ENCODE data around the gene POU3F3.

The POU3F3 gene

GRCh38 chr2:104860451-104860790 is 6.5 kb downstream of the POU3F3 start:
- no peak for DNase-seq (ENCODE audit: low read depth in 4 of 4, low spot score in 1 of 4)

GRCh38 chr2:104861351-104862057 is 7.6 kb downstream of the POU3F3 start:
- DNase-seq (ENCODE audit: low read depth in 4 of 4, low spot score in 1 of 4) = no peak

GRCh38 chr2:104862058-104862941 is 8.4 kb downstream of the POU3F3 start:
- no peak for DNase-seq (ENCODE audit: low read depth in 4 of 4, low spot score in 1 of 4)

- DNase-seq (ENCODE audit: low read depth in 4 of 4, low spot score in 1 of 4) = no peak
These were observed 9.2 kb downstream of the POU3F3 start for GRCh38 chr2:104863146-104863467.

- DNase-seq (ENCODE audit: low read depth in 4 of 4, low spot score in 1 of 4) = no peak
These were observed 9.8 kb downstream of the POU3F3 start for GRCh38 chr2:104863468-104864279.

GRCh38 chr2:104864280-104865095 is 10.6 kb downstream of the POU3F3 start:
- no peak for DNase-seq (ENCODE audit: low read depth in 4 of 4, low spot score in 1 of 4)

- no peak for DNase-seq (ENCODE audit: low read depth in 4 of 4, low spot score in 1 of 4)
These were observed 11.2 kb downstream of the POU3F3 start for GRCh38 chr2:104865096-104865470.

GRCh38 chr2:104866122-104866864 is 12.4 kb downstream of the POU3F3 start:
- DNase-seq (ENCODE audit: low read depth in 4 of 4, low spot score in 1 of 4) = no peak

GRCh38 chr2:104866883-104867812 is 13.2 kb downstream of the POU3F3 start:
- DNase-seq (ENCODE audit: low read depth in 4 of 4, low spot score in 1 of 4) = no peak

- DNase-seq (ENCODE audit: low read depth in 4 of 4, low spot score in 1 of 4) = no peak
These were observed 14.0 kb downstream of the POU3F3 start for GRCh38 chr2:104867813-104868504.

GRCh38 chr2:104868505-104868866 is 14.6 kb downstream of the POU3F3 start:
- no peak for DNase-seq (ENCODE audit: low read depth in 4 of 4, low spot score in 1 of 4)

GRCh38 chr2:104870100-104870975 is 16.4 kb downstream of the POU3F3 start:
- no peak for DNase-seq (ENCODE audit: low read depth in 4 of 4, low spot score in 1 of 4)

GRCh38 chr2:104871649-104871971 is 17.7 kb downstream of the POU3F3 start:
- no peak for DNase-seq (ENCODE audit: low read depth in 4 of 4, low spot score in 1 of 4)

- no peak for DNase-seq (ENCODE audit: low read depth in 4 of 4, low spot score in 1 of 4)
These were observed 18.3 kb downstream of the POU3F3 start for GRCh38 chr2:104871972-104872865.

GRCh38 chr2:104872866-104873688 is 19.2 kb downstream of the POU3F3 start:
- DNase-seq (ENCODE audit: low read depth in 4 of 4, low spot score in 1 of 4) = peak in 1 of 4 experiments; percentile 12

GRCh38 chr2:104873689-104874054 is 19.8 kb downstream of the POU3F3 start:
- DNase-seq (ENCODE audit: low read depth in 4 of 4, low spot score in 1 of 4) = no peak

Measured in stimulated activated CD4-positive, alpha-beta T cell treated with anti-CD3 and anti-CD28 coated beads, Interleukin-1b, Interleukin-23, amount 100 ng/mL, for 24 hours (primary cell).